ENCODE measurements around the gene PRR29. TPM values are rescaled to one million over a fixed set of nuclear protein-coding genes. Genes with fewer than 3 reads are reported as not detected.

PRR29 gene
- total RNA-seq, 4 donors from 2014 or later = 0.13 TPM; not detected in 3

GRCh38 chr17:64007838-64008282, 9.7 kb downstream of the PRR29 start:
- in situ Hi-C loops (cut with MboI; ENCODE audit: low sequenced_read_pairs in 4 of 4) = no loop called here
- peak; percentile 10 to 45 for ATAC-seq

GRCh38 chr17:64008346-64008745, 10.2 kb downstream of the PRR29 start:
- Histone ChIP-seq H3K27me3 (no peaks in the 10 kb centered on the region), H3K4me3 (no peak overlapping the region), H3K36me3 (no peaks in the 10 kb centered on the region), H3K4me1 (peaks cover 9 to 28% of the 10 kb centered on the region in 2 donors), H3K27ac (peak overlapping the region; percentile 20 to 67 (median 62)), H3K9me3 (no peaks in the 10 kb centered on the region)
- ATAC-seq = no peak
- TF ChIP-seq POLR2A (IDR thresholded peaks at IDR 0.05) = no peak
- TF ChIP-seq CTCF (IDR thresholded peaks at IDR 0.05 in 4 of 5, conservative IDR thresholded peaks at IDR 0.05 in 1 of 5) = no peak
- intact Hi-C loops (cut with DNase I; ENCODE audit: low total_unique reads) = no loop called here
- in situ Hi-C loops (cut with MboI; ENCODE audit: low sequenced_read_pairs in 4 of 4) = no loop called here
- no peak for DNase-seq

More at GRCh38 chr17:64007838-64008282, 9.7 kb downstream of the PRR29 start:
- Histone ChIP-seq H3K4me3 (no peak overlapping the region), H3K4me1 (peaks cover 9 to 28% of the 10 kb centered on the region in 2 donors), H3K36me3 (no peaks in the 10 kb centered on the region), H3K27me3 (no peaks in the 10 kb centered on the region), H3K27ac (peak overlapping the region; percentile 20 to 67 (median 62)), H3K9me3 (no peaks in the 10 kb centered on the region)
- DNase-seq = no peak
- intact Hi-C loops (cut with DNase I; ENCODE audit: low total_unique reads) = no loop called here
- no peak for TF ChIP-seq CTCF (IDR thresholded peaks at IDR 0.05 in 4 of 5, conservative IDR thresholded peaks at IDR 0.05 in 1 of 5)
- no peak for TF ChIP-seq POLR2A (IDR thresholded peaks at IDR 0.05)

- Histone ChIP-seq H3K27ac (peak overlapping the region; percentile 20 to 67 (median 62)), H3K36me3 (no peaks in the 10 kb centered on the region), H3K9me3 (no peaks in the 10 kb centered on the region), H3K4me1 (peaks cover 9 to 28% of the 10 kb centered on the region in 2 donors), H3K4me3 (no peak overlapping the region), H3K27me3 (no peaks in the 10 kb centered on the region)
- DNase-seq = no peak
- no peak for ATAC-seq
- TF ChIP-seq POLR2A (IDR thresholded peaks at IDR 0.05) (no peak), CTCF (IDR thresholded peaks at IDR 0.05 in 4 of 5, conservative IDR thresholded peaks at IDR 0.05 in 1 of 5) (no peak)
- intact Hi-C loops (cut with DNase I; ENCODE audit: low total_unique reads) (no loop called here), in situ Hi-C loops (cut with MboI; ENCODE audit: low sequenced_read_pairs in 4 of 4) (no loop called here)
Observed at GRCh38 chr17:64008830-64009229, 10.7 kb downstream of the PRR29 start.

GRCh38 chr17:64009571-64010402, 11.6 kb downstream of the PRR29 start:
- no peak for ATAC-seq
- peaks cover 9 to 29% of the 10 kb centered on the region in 2 donors for H3K4me1 ChIP-seq
- in situ Hi-C loops (cut with MboI; ENCODE audit: low sequenced_read_pairs in 4 of 4) (loop anchor here in 1 of 4 donors (10.0 kb wide), 1 partner anchor 85 kb away; no protein-coding TSS in a partner anchor), intact Hi-C loops (cut with DNase I; ENCODE audit: low total_unique reads) (no loop called here)
- no peak overlapping the region for H3K4me3 ChIP-seq
- no peaks in the 10 kb centered on the region for H3K9me3 ChIP-seq
- DNase-seq = no peak
- no peaks in the 10 kb centered on the region for H3K36me3 ChIP-seq
- TF ChIP-seq POLR2A (IDR thresholded peaks at IDR 0.05) (no peak), CTCF (IDR thresholded peaks at IDR 0.05 in 4 of 5, conservative IDR thresholded peaks at IDR 0.05 in 1 of 5) (no peak)
- H3K27ac ChIP-seq = no peak overlapping the region
- H3K27me3 ChIP-seq = no peaks in the 10 kb centered on the region
